Common myeloid progenitor, CD34-positive (primary cell): ENCODE data around the gene PHYH.

Experiments
- CTCF ChIA-PET: fragments of 350-600 bp; sonication (Branson Sonifier 250); formaldehyde crosslinking; loops from one replicate; lab custom pipeline; 2021; ENCODE audit warnings: antibody characterized with exemption; lab: Charles Lee
- POLR2A ChIA-PET: fragments of 350-600 bp; sonication (Branson Sonifier 250); formaldehyde crosslinking; loops from one replicate; lab custom pipeline; 2021; ENCODE audit warnings: antibody characterized with exemption; lab: Charles Lee
- DNase-seq, 3 donors: peaks; one replicate each; pipeline versions ENCODE4 v3.0.0 to v3.0.0-alpha.2; 2013
- H3K27ac ChIP-seq, 2 experiments: 1 replicate in 1 of 2; 2 replicates in 1 of 2; pipeline ENCODE4 v1.7.0; 2013; ENCODE audit warnings: inconsistent platforms in 2 of 2, low read length in 2 of 2, mild to moderate bottlenecking in 2 of 2, low read depth in 1 of 2, moderate library complexity in 1 of 2; ENCODE audit not compliant: severe bottlenecking in 2 of 2, insufficient read depth in 1 of 2, poor library complexity in 1 of 2
- H3K27me3 ChIP-seq, 5 experiments: replicated peaks in 2 of 5; 1 replicate in 3 of 5; 2 replicates in 2 of 5; pipeline versions ENCODE4 v1.6.1 to v1.7.0; 2013; ENCODE audit warnings: low read length in 4 of 5, mild to moderate bottlenecking in 2 of 5, moderate library complexity in 2 of 5, inconsistent platforms in 1 of 5; ENCODE audit not compliant: insufficient read depth in 5 of 5, control insufficient read depth in 4 of 5
- H3K36me3 ChIP-seq, 4 experiments: 1 replicate in 2 of 4; 2 replicates in 2 of 4; pipeline versions ENCODE4 v1.6.1 to v1.7.0; 2013; ENCODE audit warnings: low read length in 3 of 4, control low read depth in 1 of 4, mild to moderate bottlenecking in 1 of 4; ENCODE audit not compliant: control insufficient read depth in 4 of 4, insufficient read depth in 4 of 4
- H3K4me1 ChIP-seq, 4 experiments: 1 replicate in 3 of 4; 2 replicates in 1 of 4; pipeline versions ENCODE4 v1.6.1 to v1.7.1; 2013; ENCODE audit warnings: low read length in 3 of 4, mild to moderate bottlenecking in 3 of 4, control low read depth in 1 of 4, inconsistent platforms in 1 of 4, moderate library complexity in 1 of 4; ENCODE audit not compliant: control insufficient read depth in 4 of 4, insufficient read depth in 4 of 4; ENCODE audit errors: control extremely low read depth in 1 of 4
- H3K4me3 ChIP-seq, 7 experiments: 1 replicate in 4 of 7; 2 replicates in 3 of 7; pipeline versions ENCODE4 v1.5.1 to v1.7.0; 2013; ENCODE audit warnings: mild to moderate bottlenecking in 7 of 7, low read length in 6 of 7, moderate library complexity in 6 of 7, inconsistent platforms in 2 of 7, low read depth in 2 of 7, control low read depth in 1 of 7; ENCODE audit not compliant: insufficient read depth in 4 of 7, control insufficient read depth in 1 of 7; ENCODE audit errors: extremely low read depth in 1 of 7
- H3K9me3 ChIP-seq, 5 experiments: 1 replicate in 4 of 5; 2 replicates in 1 of 5; pipeline versions ENCODE4 v1.6.1 to v1.7.1; 2013; ENCODE audit warnings: low read length in 4 of 5, mild to moderate bottlenecking in 2 of 5, inconsistent platforms in 1 of 5, low read depth in 1 of 5, moderate library complexity in 1 of 5; ENCODE audit not compliant: control insufficient read depth in 4 of 5, insufficient read depth in 2 of 5; ENCODE audit errors: control extremely low read depth in 1 of 5
- WGBS: methylation state at CpG from one replicate; pipeline ENCODE4 v1.1.5; 2013; ENCODE audit not compliant: insufficient coverage; 5-methylcytosine and 5-hydroxymethylcytosine counted together

The PHYH gene

DNA sequence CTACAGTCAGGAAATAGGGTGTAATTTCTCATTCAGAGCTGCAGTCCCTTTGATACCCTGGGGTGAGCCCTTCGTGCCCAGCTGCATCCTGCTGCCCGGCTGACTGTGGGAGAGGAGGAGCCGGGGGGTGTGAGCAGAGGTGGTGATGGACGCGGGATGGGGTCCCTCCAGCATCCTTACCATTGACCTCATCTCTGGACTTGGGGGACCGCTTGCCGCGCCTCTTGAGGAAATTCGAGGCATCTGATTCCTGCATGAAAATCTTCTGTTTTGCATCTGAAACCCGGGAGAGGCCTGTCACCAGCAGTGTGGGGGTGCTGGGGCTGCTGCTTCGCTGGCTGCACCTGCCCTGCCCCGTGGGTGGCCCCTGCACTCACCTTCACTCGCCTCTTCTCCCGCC lies 66.5 kb downstream of the PHYH start:
- POLR2A ChIA-PET, result no interaction called here
- H3K27ac ChIP-seq, result no peak overlapping the region
- H3K36me3 ChIP-seq, result no peaks in the 10 kb centered on the region
- H3K27me3 ChIP-seq, result no peaks in the 10 kb centered on the region
- no peaks in the 10 kb centered on the region for H3K9me3 ChIP-seq
- CTCF ChIA-PET, result no interaction called here
- 75% methylated on average over 10 of the region's 14 CpGs for WGBS
- no peaks in the 10 kb centered on the region for H3K4me1 ChIP-seq
- no peak for DNase-seq
- H3K4me3 ChIP-seq, result no peak overlapping the region

DNA sequence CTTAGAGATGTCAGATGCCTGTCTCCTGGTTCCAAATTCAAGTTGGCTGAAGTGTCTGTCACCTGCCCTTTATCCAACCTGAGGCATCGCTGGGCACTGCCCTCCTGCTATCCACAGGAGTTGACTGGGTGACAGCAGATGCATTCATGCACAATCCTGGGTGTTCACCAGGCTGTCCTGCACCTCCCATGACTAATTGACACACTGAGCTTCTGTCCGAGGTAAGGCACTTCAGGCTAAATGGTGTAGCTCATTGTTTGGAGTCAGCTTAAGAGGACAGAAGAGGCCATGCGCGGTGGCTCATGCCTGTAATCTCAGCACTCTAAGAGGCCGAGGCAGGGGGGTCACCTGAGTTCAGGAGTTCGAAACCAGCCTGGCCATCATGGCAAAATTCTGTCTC lies 68.1 kb downstream of the PHYH start:
- Histone ChIP-seq H3K27me3 (no peaks in the 10 kb centered on the region), H3K4me1 (no peaks in the 10 kb centered on the region), H3K9me3 (no peaks in the 10 kb centered on the region), H3K36me3 (no peaks in the 10 kb centered on the region), H3K4me3 (no peak overlapping the region), H3K27ac (no peak overlapping the region)
- DNase-seq, result no peak
- 97% methylated on average over 6 of the region's 6 CpGs for WGBS
- ChIA-PET CTCF (interaction anchor here (1.3 kb wide), 1 partner anchor 46 kb away, joined by 3 read pairs; no protein-coding TSS in a partner anchor), POLR2A (no interaction called here)

DNA sequence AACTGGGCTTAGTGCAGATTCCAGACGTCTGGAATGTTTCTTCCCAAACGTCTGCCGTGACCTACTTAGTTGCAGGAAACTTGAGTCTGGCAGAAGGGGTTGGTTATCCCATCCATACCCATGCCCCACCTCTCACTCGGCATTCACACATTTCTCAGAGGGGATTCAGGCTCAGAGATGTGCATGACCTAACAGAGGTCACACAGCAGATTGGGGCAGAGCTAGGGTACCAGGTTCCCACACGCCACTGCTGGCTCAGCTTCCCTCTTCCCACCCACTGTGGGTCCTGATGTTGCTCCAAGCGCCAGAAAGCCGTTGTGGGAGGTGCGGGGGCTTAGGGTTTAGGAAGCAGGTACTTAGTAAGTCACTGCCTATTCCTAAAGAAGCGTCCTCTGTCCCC lies 68.7 kb downstream of the PHYH start:
- H3K36me3 ChIP-seq, result no peaks in the 10 kb centered on the region
- no peak for DNase-seq
- ChIA-PET POLR2A (no interaction called here), CTCF (interaction anchor here (1.3 kb wide), 1 partner anchor 46 kb away, joined by 3 read pairs; no protein-coding TSS in a partner anchor)
- no peaks in the 10 kb centered on the region for H3K27me3 ChIP-seq
- H3K4me3 ChIP-seq, result no peak overlapping the region
- no peak overlapping the region for H3K27ac ChIP-seq
- no peaks in the 10 kb centered on the region for H3K9me3 ChIP-seq
- no peaks in the 10 kb centered on the region for H3K4me1 ChIP-seq
- 95% methylated on average over 9 of the region's 9 CpGs for WGBS
